ENCODE measurements around the gene PROP1. TPM values are rescaled to one million over a fixed set of nuclear protein-coding genes. Genes with fewer than 3 reads are reported as not detected.
"Not testable (repeated sequence)": the region's sequence is repeated elsewhere in the genome, so short reads cannot be mapped to it uniquely, and the experiment has no call there.

The PROP1 gene
- not detected for polyA plus RNA-seq (2013, experiment 1 of 2; ENCODE audit: insufficient read length)
- not detected for polyA plus RNA-seq (2013, experiment 2 of 2; ENCODE audit: insufficient read length)

GRCh38 chr5:177995691-177996595, at the start of gene PROP1:
TSS of gene PROP1 (minus strand) at chr5:177996242. CDS start at chr5:177995933, 309 bp downstream.
- DNase-seq: no peak

- not testable (repeated sequence) for DNase-seq
These were observed 23.5 kb upstream of the PROP1 start for GRCh38 chr5:178019379-178020030.

GRCh38 chr5:178012758-178013157, 16.7 kb upstream of the PROP1 start:
- DNase-seq: not testable (repeated sequence)

- not testable (repeated sequence) for DNase-seq
These were observed 15.9 kb upstream of the PROP1 start for GRCh38 chr5:178011816-178012554.

GRCh38 chr5:178007272-178007671, 11.2 kb upstream of the PROP1 start:
- not testable (repeated sequence) for DNase-seq

- not testable (repeated sequence) for DNase-seq
These were observed 10.6 kb upstream of the PROP1 start for GRCh38 chr5:178006536-178007231.

GRCh38 chr5:178006181-178006535, 10.1 kb upstream of the PROP1 start:
- DNase-seq: not testable (repeated sequence)

GRCh38 chr5:177997846-177998245, 1.8 kb upstream of the PROP1 start:
- DNase-seq: no peak

GRCh38 chr5:177997319-177997670, 1.3 kb upstream of the PROP1 start:
- no peak for DNase-seq

- no peak for DNase-seq
These were observed 747 bp upstream of the PROP1 start for GRCh38 chr5:177996660-177997318.

- no peak for DNase-seq
These were observed 1.4 kb downstream of the PROP1 start for GRCh38 chr5:177994561-177995190.

- DNase-seq: no peak
These were observed 2.0 kb downstream of the PROP1 start for GRCh38 chr5:177994063-177994462.

- no peak for DNase-seq
These were observed 3.6 kb downstream of the PROP1 start for GRCh38 chr5:177992466-177992865.

- DNase-seq: no peak
These were observed 6.9 kb downstream of the PROP1 start for GRCh38 chr5:177988989-177989625.

GRCh38 chr5:177987326-177987725, 8.7 kb downstream of the PROP1 start:
- no peak for DNase-seq

GRCh38 chr5:177985430-177986040, 10.5 kb downstream of the PROP1 start:
- DNase-seq: no peak

- DNase-seq: no peak
These were observed 11.3 kb downstream of the PROP1 start for GRCh38 chr5:177984584-177985206.

GRCh38 chr5:177983763-177984583, 12.1 kb downstream of the PROP1 start:
- DNase-seq: no peak

- no peak for DNase-seq
These were observed 13.1 kb downstream of the PROP1 start for GRCh38 chr5:177982956-177983355.

Measured in fibroblast of skin of abdomen (primary cell).